Smooth muscle cell (in vitro differentiated cells): ENCODE data around the gene MUC5B. TPM values are rescaled to one million over a fixed set of nuclear protein-coding genes. Genes with fewer than 3 reads are reported as not detected.

Source experiments
- DNase-seq: peaks from one replicate; lab custom pipeline; 2025; ENCODE audit not compliant: unreplicated experiment; lab: John Stamatoyannopoulos, UW
- H2AFZ ChIP-seq: fragments of 200-600 bp; sonication (generic); 2 replicates; pipeline ENCODE4 v1.6.0; 2016; ENCODE audit warnings: antibody characterized with exemption, low read depth, mild to moderate bottlenecking
- H3F3A ChIP-seq: fragments of 200-600 bp; sonication (generic); 2 replicates; pipeline ENCODE4 v1.6.0; 2017; ENCODE audit warnings: antibody characterized with exemption, low read depth
- H3K27ac ChIP-seq: fragments of 200-600 bp; sonication (generic); 2 replicates; pipeline ENCODE4 v1.5.1; 2016; ENCODE audit warnings: low read depth, mild to moderate bottlenecking
- H3K27me3 ChIP-seq: fragments of 200-600 bp; sonication (generic); 2 replicates; pipeline ENCODE4 v1.6.1; 2016; ENCODE audit warnings: low read depth, mild to moderate bottlenecking
- H3K36me3 ChIP-seq: fragments of 200-600 bp; sonication (generic); 2 replicates; pipeline ENCODE4 v1.5.1; 2016; ENCODE audit warnings: low read depth
- H3K4me1 ChIP-seq: fragments of 200-600 bp; sonication (generic); 2 replicates; pipeline ENCODE4 v1.5.1; 2016; ENCODE audit warnings: low read depth
- H3K4me2 ChIP-seq: fragments of 200-600 bp; sonication (generic); 2 replicates; pipeline ENCODE4 v1.6.0; 2016; ENCODE audit warnings: mild to moderate bottlenecking
- H3K4me3 ChIP-seq: fragments of 200-600 bp; sonication (generic); 2 replicates; pipeline ENCODE4 v1.5.1; 2016; ENCODE audit warnings: mild to moderate bottlenecking
- H3K79me2 ChIP-seq: fragments of 200-600 bp; sonication (generic); 2 replicates; pipeline ENCODE4 v1.6.0; 2016; ENCODE audit warnings: low read depth, mild to moderate bottlenecking
- H3K9ac ChIP-seq: fragments of 200-600 bp; sonication (generic); 2 replicates; pipeline ENCODE4 v1.6.0; 2016; ENCODE audit warnings: low read depth
- H3K9me3 ChIP-seq: fragments of 200-600 bp; sonication (generic); replicated peaks from 2 replicates; pipeline ENCODE4 v1.5.1; 2016; ENCODE audit warnings: low read depth
- H4K20me1 ChIP-seq: fragments of 200-600 bp; sonication (generic); 2 replicates; pipeline ENCODE4 v1.6.0; 2016; ENCODE audit warnings: low read depth
- WGBS: methylation state at CpG from one replicate; pipeline ENCODE4 v1.1.7; 2016; ENCODE audit warnings: low lambda C conversion rate; 5-methylcytosine and 5-hydroxymethylcytosine counted together
- polyA plus RNA-seq: library from polyadenylated mRNA; unstranded; fragments of >200 nt; fragmentation: Nextera tagmentation; extraction: Ambion mirVana; gene quantifications from 2 replicates; pipeline ENCODE4 v1.2.1, GENCODE V29; 2016
- total RNA-seq: library from RNA; depleted of rRNA; stranded (reverse); fragments of >200 nt; gene quantifications from 2 replicates; pipeline ENCODE4 v1.2.3, GENCODE V29; 2014
- TF ChIP-seq, protein P1 (sequence below): fragments of 200-600 bp; sonication (generic); IDR thresholded peaks from 2 replicates; pipeline ENCODE4 v1.5.1; 2017; ENCODE audit warnings: borderline replicate concordance, mild to moderate bottlenecking, antibody characterized with exemption; ENCODE audit not compliant: insufficient read depth, poor library complexity, severe bottlenecking

Gene MUC5B
- total and polyA plus RNA-seq, 2 experiments from 2014 or later, result not detected

DNA sequence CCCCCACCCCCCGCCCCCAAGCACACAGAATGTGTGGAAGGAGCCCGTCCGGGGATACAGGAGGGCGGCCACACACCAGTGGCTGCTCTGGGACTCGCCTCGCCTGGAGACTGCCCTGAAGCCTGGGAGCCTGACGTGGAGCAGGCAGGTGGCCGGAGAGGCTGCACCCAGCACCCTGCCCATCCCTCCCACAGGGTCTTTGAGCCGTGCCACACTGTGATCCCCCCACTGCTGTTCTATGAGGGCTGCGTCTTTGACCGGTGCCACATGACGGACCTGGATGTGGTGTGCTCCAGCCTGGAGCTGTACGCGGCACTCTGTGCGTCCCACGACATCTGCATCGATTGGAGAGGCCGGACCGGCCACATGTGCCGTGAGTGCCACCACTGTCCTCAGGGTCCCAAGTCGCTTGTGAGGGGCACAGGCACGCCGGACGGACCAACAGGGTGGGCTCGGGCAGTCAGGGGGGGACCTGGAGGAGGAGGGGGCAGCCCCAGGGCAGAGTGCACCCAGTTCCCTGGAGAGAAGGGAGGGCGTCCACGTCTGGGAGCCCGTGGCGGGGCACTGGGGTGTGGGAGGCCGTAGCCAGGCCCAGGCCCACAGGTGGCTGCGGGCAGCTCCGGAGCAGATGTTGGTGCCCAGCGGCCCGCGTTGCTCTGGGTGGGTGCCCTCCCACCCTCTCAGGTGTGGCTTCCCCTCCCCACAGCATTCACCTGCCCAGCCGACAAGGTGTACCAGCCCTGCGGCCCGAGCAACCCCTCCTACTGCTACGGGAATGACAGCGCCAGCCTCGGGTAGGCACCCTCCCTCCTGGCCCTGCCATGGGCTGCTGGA is 27.0 kb upstream of the MUC5B start:
- H3K27me3 ChIP-seq, result no peaks in the 10 kb centered on the region
- H3K9me3 ChIP-seq, result no peaks in the 10 kb centered on the region
- no peak overlapping the region for H3K4me3 ChIP-seq
- no peak overlapping the region for H3K4me2 ChIP-seq
- no peaks in the 10 kb centered on the region for H3F3A ChIP-seq
- H4K20me1 ChIP-seq, result no peaks in the 10 kb centered on the region
- DNase-seq, result no peak
- WGBS, result 90% methylated on average over 33 of the region's 41 CpGs
- H3K27ac ChIP-seq, result no peak overlapping the region
- no peaks in the 10 kb centered on the region for H3K4me1 ChIP-seq
- no peaks in the 10 kb centered on the region for H3K79me2 ChIP-seq
- TF ChIP-seq, protein P1, sequence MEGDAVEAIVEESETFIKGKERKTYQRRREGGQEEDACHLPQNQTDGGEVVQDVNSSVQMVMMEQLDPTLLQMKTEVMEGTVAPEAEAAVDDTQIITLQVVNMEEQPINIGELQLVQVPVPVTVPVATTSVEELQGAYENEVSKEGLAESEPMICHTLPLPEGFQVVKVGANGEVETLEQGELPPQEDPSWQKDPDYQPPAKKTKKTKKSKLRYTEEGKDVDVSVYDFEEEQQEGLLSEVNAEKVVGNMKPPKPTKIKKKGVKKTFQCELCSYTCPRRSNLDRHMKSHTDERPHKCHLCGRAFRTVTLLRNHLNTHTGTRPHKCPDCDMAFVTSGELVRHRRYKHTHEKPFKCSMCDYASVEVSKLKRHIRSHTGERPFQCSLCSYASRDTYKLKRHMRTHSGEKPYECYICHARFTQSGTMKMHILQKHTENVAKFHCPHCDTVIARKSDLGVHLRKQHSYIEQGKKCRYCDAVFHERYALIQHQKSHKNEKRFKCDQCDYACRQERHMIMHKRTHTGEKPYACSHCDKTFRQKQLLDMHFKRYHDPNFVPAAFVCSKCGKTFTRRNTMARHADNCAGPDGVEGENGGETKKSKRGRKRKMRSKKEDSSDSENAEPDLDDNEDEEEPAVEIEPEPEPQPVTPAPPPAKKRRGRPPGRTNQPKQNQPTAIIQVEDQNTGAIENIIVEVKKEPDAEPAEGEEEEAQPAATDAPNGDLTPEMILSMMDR, result no peak
- no peak overlapping the region for H3K9ac ChIP-seq
- no peaks in the 10 kb centered on the region for H3K36me3 ChIP-seq
- no peak overlapping the region for H2AFZ ChIP-seq

- Histone ChIP-seq H3F3A (no peaks in the 10 kb centered on the region), H4K20me1 (no peaks in the 10 kb centered on the region), H3K79me2 (no peaks in the 10 kb centered on the region), H2AFZ (no peak overlapping the region), H3K4me2 (no peak overlapping the region), H3K9ac (no peak overlapping the region), H3K27ac (no peak overlapping the region), H3K4me3 (no peak overlapping the region), H3K9me3 (no peaks in the 10 kb centered on the region), H3K4me1 (no peaks in the 10 kb centered on the region), H3K36me3 (no peaks in the 10 kb centered on the region), H3K27me3 (no peaks in the 10 kb centered on the region)
- 88% methylated on average over 28 of the region's 28 CpGs for WGBS
- no peak for DNase-seq
- TF ChIP-seq, protein P1, result no peak
Measured at GRCh38 chr11:1196516-1197391, 26.1 kb upstream of the MUC5B start.

DNA sequence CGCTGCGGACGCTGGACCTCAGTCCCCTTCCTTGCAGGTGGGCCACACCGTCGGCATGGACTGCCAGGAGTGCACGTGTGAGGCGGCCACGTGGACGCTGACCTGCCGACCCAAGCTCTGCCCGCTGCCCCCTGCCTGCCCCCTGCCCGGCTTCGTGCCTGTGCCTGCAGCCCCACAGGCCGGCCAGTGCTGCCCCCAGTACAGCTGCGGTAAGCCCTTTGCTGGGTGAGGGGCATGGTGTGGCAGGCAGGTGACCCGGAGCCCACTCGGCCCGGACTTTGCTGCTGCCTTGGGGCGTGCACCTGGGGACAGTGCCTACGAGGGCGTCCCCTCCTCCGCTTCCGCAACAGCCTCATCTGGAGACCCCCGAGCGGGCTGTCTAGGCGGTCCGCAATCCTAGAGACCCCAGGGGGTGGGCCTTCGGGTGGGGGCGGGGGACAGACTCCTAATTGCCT is 25.4 kb upstream of the MUC5B start:
- no peaks in the 10 kb centered on the region for H3K4me1 ChIP-seq
- H3K79me2 ChIP-seq, result no peaks in the 10 kb centered on the region
- TF ChIP-seq, protein P1, result no peak
- no peak overlapping the region for H2AFZ ChIP-seq
- no peaks in the 10 kb centered on the region for H3F3A ChIP-seq
- 83% methylated on average over 24 of the region's 29 CpGs for WGBS
- H3K27me3 ChIP-seq, result no peaks in the 10 kb centered on the region
- H4K20me1 ChIP-seq, result no peaks in the 10 kb centered on the region
- H3K9me3 ChIP-seq, result no peaks in the 10 kb centered on the region
- H3K4me2 ChIP-seq, result no peak overlapping the region
- DNase-seq, result no peak
- no peak overlapping the region for H3K4me3 ChIP-seq
- H3K9ac ChIP-seq, result no peak overlapping the region
- H3K27ac ChIP-seq, result no peak overlapping the region
- no peaks in the 10 kb centered on the region for H3K36me3 ChIP-seq
